Measurements from ENCODE around the gene CCL24.
"Not testable (repeated sequence)": the region's sequence is repeated elsewhere in the genome, so short reads cannot be mapped to it uniquely, and the experiment has no call there.

Gene CCL24

DNA sequence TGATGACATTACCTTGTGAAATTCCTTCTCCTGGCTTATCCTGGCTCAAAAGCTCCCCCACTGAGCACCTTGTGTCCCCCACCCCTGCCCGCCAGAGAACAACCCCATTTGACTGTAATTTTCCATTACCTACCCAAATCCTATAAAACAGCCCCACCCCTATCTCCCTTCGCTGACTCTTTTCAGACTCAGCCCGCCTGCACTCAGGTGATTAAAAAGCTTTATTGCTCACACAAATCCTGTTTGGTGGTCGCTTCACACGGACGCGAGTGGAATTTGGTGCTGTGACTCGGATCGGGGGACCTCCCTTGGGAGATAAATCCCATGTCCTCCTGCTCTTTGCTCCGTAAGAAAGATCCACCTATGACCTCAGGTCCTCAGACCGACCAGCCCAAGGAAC is 34.6 kb downstream of the CCL24 start:
- not testable (repeated sequence) for DNase-seq

DNA sequence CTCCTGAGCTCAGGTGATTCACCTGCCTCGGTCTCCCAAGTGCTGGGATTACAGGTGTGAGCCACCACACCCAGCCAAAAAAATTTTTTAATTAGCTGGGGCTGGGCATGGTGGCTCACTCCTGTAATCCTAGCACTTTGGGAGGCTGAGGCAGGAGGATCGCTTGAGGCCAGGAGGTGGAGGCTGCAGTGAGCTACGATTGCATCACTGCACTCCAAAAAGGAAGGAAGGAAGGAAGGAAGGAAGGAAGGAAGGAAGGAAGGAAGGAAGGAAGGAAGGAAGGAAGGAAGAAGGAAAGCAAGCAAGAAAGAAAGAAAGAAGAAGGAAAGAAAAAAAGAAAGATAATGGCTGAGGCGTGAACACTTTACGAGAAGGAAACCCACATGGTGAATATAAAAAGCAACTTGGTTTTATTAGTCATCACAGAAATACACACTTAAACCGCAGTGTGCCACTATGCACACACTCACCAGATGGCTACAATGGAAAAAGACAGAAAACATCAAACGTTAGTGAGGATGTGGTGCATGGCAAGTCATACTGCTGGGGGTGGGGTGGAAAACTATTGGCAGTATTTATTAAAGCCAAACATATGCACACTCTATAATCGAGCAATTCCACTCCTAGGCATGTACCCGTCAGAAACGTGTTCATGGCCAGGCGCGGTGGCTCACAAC is 37.2 kb downstream of the CCL24 start:
- DNase-seq, result no peak

DNA sequence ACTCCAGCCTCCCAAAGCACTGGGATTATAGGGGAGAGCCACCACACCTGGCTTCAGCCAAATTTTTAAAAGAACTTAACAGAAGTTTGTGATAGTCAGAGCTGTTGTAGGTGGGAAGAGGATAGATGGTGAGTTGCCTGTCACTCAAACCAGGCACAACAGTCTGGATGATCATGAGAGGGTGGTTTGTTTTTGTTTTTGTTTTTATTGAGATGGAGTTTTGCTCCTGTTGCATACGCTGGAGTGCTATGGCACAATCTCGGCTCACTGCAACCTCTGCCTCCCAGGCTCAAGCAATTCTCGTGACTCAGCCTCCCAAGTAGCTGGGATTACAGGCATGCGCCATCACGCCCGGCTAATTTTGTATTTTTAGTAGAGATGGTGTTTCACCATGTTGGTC is 39.6 kb downstream of the CCL24 start:
- not testable (repeated sequence) for DNase-seq

DNA sequence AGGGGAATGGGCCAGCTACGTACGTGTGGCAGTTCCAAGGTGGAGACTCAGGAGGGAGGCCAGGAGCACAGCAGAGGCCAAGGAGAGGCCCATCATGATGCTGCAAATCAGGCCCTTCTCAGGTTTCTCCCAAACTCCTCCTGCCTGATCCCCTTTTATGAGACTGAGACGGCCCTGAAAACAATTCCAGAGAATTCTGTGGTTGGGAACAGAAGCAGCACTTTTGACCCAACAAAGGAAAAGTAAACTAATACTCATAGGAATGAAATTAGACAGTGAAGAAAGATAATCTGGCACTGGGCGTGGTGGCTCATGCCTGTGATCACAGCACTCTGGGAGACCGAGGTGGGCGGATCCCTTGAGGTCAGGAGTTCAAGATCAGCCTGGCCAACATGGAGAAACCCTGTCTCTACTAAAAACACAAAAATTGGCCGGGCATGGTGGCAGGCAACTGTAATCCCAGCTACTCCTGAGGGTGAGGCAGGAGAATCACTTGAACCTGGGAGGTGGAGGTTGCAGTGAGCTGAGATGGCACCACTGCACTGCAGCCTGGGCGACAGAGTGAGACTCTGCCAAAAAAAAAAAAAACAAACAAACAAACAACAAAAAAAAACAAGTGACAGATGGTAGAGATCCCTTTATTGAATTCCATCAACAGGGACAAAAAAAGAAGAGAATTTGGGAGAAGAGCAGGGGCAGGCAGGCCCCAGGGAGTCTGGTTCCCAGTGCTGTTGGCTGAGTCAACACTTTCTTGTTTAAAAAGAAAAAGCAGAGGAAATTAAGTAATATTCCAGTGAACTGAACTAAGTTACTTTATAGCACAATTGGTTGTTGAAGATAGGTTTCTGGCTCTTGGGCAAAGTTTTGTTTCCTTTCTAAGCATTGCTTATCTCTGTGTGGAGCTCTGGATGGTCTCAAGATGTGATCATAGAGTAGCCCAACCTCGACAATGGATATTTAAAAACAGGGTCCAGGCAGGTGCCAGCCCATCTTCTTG is 41.2 kb downstream of the CCL24 start, which contains the start of gene CCL26:
Gene CCL26, minus strand, starts transcription at position 131 of the 997 bp plus-strand sequence. Its CDS starts 35 bp downstream, at position 96.
- DNase-seq, result no peak

DNA sequence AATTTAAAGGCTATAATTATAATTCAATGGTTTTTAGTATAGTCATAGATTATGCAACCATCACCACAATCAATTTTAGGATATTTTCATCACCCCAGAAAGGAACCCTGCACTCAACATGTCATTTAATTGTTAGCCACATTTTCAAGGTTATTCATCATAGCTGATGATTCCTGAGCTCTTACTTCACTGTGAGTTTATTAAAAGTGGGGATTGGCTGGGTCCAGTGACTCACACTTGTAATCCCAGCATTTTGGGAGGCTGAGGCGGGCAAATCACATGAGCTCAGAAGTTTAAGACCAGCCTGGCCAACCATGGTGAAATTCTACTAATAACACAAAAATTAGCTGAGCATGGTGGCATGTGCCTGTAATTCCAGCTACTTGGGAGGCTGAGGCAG is 42.4 kb downstream of the CCL24 start:
- DNase-seq, result no peak

DNA sequence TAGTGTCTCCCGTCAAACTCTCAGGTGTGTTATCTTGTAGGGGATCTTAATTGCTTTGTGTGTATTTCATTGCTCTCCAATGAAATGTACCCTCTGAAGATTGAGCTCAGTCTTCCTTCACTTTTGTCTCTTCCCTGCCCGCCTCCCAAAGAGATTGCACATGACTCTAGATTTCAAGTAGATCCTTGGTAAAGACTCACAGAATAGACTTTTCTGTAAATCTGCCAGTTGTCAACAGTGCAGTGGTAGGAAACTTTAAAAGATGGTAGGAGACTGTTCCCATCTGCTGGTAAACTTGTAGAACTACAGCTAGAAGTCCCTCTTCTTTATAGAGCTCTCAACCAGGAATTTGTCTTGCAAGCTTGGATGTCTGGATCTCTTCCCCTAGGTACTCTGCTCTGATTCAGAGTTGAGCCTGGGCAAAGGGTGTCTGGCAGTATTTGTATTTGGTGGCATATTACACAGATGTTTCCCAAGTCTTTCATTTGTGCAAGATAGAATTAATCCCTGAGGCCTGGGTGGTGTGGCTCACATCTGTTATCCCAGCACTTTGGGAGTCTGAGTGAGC is 51.2 kb downstream of the CCL24 start:
- peak; percentile 42 for DNase-seq

DNA sequence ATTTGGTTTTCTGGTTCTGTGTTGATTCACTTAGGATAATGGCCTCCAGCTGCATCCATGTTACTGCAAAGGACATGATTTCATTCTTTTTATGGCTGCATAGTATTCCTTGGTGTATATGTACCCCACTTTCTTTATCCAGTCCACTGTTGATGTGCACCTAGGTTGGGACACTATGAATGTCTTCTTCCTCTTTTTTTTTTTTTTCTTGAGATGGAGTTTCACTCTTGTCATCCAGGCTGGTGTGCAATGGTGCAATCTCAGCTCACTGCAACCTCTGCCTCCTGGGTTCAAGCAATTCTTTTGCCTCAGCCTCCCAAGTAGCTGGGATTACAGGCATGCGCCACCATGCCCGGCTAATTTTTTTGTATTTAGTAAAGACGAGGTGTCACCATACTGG is 51.8 kb downstream of the CCL24 start:
- DNase-seq, result not testable (repeated sequence)
